Heart left ventricle (tissue), 16 donors: ENCODE measurements around the gene CDH13. TPM values are rescaled to one million over a fixed set of nuclear protein-coding genes. Genes with fewer than 3 reads are reported as not detected.

Experiments
- ATAC-seq, 4 donors: fragments of 200-7000 bp; cut with Tn5 transposase; one replicate each; pipeline ENCODE4 v1.9.1; 2020 to 2022; ENCODE audit warnings: moderate library complexity in 4 of 4, mild to moderate bottlenecking in 3 of 4, moderate number of reproducible peaks in 1 of 4
- DNase-seq, 5 donors: peaks; one replicate each; pipeline ENCODE4 v3.0.0-alpha.2; 2020
- H3K27ac ChIP-seq, 12 donors: fragments of 200-600 bp; sonication (generic) in 4 of 12; one replicate each; pipeline versions ENCODE4 v1.5.0 to v1.8.0; 2016 to 2022; ENCODE audit warnings: mild to moderate bottlenecking in 2 of 12
- H3K27me3 ChIP-seq, 9 donors: fragments of 200-600 bp; sonication (generic) in 2 of 9; one replicate each; pipeline versions ENCODE4 v1.5.1 to v1.8.0; 2016 to 2022; ENCODE audit warnings: mild to moderate bottlenecking in 3 of 9
- H3K36me3 ChIP-seq, 9 donors: fragments of 200-600 bp; sonication (generic) in 2 of 9; one replicate each; pipeline versions ENCODE4 v1.5.0 to v1.8.0; 2018 to 2022; ENCODE audit warnings: mild to moderate bottlenecking in 2 of 9
- H3K4me1 ChIP-seq, 12 donors: fragments of 200-600 bp; sonication (generic) in 4 of 12; one replicate each; pipeline versions ENCODE4 v1.5.0 to v1.8.0; 2016 to 2022; ENCODE audit warnings: mild to moderate bottlenecking in 3 of 12
- H3K4me3 ChIP-seq, 12 donors: fragments of 200-600 bp; sonication (generic) in 4 of 12; one replicate each; pipeline versions ENCODE4 v1.5.0 to v1.8.0; 2017 to 2022; ENCODE audit warnings: mild to moderate bottlenecking in 9 of 12, moderate library complexity in 4 of 12
- H3K9me3 ChIP-seq, 12 donors: fragments of 200-600 bp; sonication (generic) in 4 of 12; one replicate each; pipeline versions ENCODE4 v1.5.0 to v1.8.0; 2016 to 2022; ENCODE audit warnings: mild to moderate bottlenecking in 1 of 12
- POLR2A ChIP-seq, 2 donors: fragments of 450-650 bp; IDR thresholded peaks; one replicate each; pipeline ENCODE4 v1.6.1; 2017; ENCODE audit warnings: antibody characterized with exemption in 2 of 2, mild to moderate bottlenecking in 2 of 2, moderate library complexity in 2 of 2
- WGBS, 4 donors: extraction: QIAGEN DNeasy Blood & Tissue Kit in 2 of 4; methylation state at CpG; one replicate each; pipeline versions ENCODE4 v1.1.5 to v1.1.7; 2013 to 2018; 5-methylcytosine and 5-hydroxymethylcytosine counted together
- intact Hi-C, 10 donors: fragments of 100-400 bp; cut with DNase I; formaldehyde crosslinking; loops; one replicate each; pipeline versions ENCODE4 v1.11.1 to v1.14.2; 2022
- polyA plus RNA-seq, 2 donors: library from polyadenylated mRNA; stranded (reverse); fragments of 200-250 nt; gene quantifications; one replicate each; pipeline ENCODE4 v1.2.3, GENCODE V29; 2013
- total RNA-seq, 9 donors: library from RNA; depleted of rRNA in 2 of 9; stranded (reverse); fragments of >200 nt in 2 of 9; fragmentation: NEBNext Ultra II Directional in 3 of 9; extraction: Animal tissue kit (Norgen Biotek cat#: 25700) in 3 of 9; gene quantifications; one replicate each; pipeline versions ENCODE4 v1.1.0 to v1.2.4, GENCODE V29; 2016 to 2023
- TF ChIP-seq, protein P1 (sequence below), 12 donors: fragments of 200-600 bp; sonication (generic) in 4 of 12; IDR thresholded peaks; one replicate each; pipeline versions ENCODE4 v1.5.0 to v1.8.0; 2018 to 2022; ENCODE audit warnings: antibody characterized with exemption in 12 of 12, mild to moderate bottlenecking in 5 of 12
- donor health status: ischemic (EF 13 %, LVEDD 7.1; RV severe dilation, severe dysfunction).
- donor health status: healthy with polysubstance abuse.
- donor health status: DM: no; HTN: yes; CAD: no.
- donor health status: DM: no; HTN: no; CAD: no.
- donor health status: ischemic (EF 25% LVEDD 6.9; RV normal size, moderate dysfunction).
- donor health status: ischemic (EF 25% LVEDD 5.7; RV mildly dilated, moderate dysfunction).
- donor health status: healthy.
- donor health status: DM: yes; HTN: yes; CAD: no.
- donor health status: ischemic (EF 35%, LVEDD 5.7; RV mildly dilated, moderate dysfunction).
- donor health status: nonischemic (EF 11% LVEDD 7.7; RV severe dilation, severe dysfunction).
- donor health status: DM: yes; HTN: yes; CAD: no.
- donor health status: PGD.
- donor health status: ischemic (EF 29% LVEDD 5.4; RV normal size, mild dysfunction).
- donor health status: nonischemic (EF 23%, LVEDD 6.1; RV moderate dilation, normal function).

CDH13 gene
- total and polyA plus RNA-seq, 11 donors: 15.0 to 172 (median 137) TPM

DNA sequence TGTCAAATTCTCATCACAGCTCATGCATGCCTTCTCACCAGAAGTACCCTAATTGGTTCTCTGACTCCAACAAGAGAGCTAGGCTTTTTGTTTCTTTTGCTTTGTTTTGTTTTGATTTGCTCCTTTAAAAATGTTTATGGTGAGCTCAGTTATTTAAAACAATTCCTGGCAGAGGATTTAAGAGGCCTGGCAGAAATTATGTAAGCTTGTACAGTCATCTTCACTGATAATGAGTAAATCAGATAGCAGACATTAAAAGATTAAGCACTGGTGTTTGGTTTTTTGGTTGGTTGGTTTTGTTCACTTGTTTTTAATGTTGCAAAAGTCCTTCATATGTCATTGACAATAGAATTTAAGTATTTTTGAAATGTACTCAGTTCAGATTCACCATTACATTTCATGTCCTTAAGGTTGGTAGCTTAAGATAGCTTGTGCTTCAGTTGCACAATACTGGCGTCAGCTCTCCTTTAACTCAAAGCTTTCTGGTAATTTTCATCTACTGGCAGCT, 378.9 kb downstream of the CDH13 start:
- DNase-seq (no peak), ATAC-seq (no peak)
- Histone ChIP-seq H3K4me3 (no peak overlapping the region), H3K9me3 (no peaks in the 10 kb centered on the region), H3K4me1 (peaks cover 0 to 16% (median 6%) of the 10 kb centered on the region in 12 donors), H3K27ac (no peak overlapping the region), H3K27me3 (no peaks in the 10 kb centered on the region), H3K36me3 (no peaks in the 10 kb centered on the region)
- intact Hi-C loops: no loop called here
- WGBS, 4 donors: 66 to 85% (median 73%) methylated on average over 1 of the region's 1 CpG
- no peak for TF ChIP-seq POLR2A (IDR thresholded peaks at IDR 0.05)
- TF ChIP-seq, protein P1, sequence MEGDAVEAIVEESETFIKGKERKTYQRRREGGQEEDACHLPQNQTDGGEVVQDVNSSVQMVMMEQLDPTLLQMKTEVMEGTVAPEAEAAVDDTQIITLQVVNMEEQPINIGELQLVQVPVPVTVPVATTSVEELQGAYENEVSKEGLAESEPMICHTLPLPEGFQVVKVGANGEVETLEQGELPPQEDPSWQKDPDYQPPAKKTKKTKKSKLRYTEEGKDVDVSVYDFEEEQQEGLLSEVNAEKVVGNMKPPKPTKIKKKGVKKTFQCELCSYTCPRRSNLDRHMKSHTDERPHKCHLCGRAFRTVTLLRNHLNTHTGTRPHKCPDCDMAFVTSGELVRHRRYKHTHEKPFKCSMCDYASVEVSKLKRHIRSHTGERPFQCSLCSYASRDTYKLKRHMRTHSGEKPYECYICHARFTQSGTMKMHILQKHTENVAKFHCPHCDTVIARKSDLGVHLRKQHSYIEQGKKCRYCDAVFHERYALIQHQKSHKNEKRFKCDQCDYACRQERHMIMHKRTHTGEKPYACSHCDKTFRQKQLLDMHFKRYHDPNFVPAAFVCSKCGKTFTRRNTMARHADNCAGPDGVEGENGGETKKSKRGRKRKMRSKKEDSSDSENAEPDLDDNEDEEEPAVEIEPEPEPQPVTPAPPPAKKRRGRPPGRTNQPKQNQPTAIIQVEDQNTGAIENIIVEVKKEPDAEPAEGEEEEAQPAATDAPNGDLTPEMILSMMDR (IDR thresholded peaks at IDR 0.05): no peak

DNA sequence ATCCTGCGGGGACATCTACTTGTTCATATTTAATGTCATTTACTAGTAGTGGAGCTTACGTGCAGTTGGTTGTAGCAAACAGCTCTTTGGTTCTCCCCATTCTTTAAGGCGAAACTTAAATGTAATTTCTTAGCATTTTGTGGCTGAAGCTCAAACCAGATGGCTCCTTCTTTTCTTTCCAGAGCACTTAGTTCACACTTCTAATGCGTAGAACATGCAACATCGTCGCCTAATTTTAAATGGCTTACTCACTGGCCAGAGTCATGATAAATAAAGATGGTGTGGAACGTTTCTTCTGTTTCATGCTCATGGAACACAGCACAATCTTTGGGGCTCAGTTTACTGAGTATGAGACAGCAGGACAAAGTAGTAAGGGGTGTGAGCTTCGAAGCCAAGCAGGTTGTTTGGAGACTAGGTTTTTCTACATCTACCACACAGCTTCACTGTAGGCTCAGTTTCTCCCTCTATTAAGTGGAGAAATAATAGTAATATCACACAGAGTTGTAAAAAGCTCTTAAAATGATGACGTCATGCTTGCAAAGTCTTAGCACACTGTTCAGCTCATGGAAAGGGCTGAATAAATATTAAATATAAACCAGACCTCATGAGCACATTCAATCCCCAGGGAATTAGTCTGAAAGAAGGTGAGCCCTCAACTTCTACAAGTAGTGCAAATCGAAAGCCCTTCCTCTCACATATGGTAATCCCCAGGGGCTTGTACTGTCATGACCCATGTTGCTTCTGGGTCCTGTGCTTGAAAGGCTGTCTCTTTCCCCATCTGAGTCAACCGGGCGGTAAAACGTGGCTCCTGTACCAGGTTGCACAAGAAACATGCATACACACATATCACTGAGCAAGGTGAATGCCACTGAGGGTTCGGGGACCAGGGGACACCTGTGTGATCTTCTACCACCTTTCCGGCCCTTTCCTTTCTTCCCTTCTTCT, 384.3 kb downstream of the CDH13 start:
- Histone ChIP-seq H3K4me1 (peaks cover 0 to 4% (median 0%) of the 10 kb centered on the region in 12 donors), H3K4me3 (no peak overlapping the region), H3K27ac (no peak overlapping the region), H3K36me3 (no peaks in the 10 kb centered on the region), H3K27me3 (no peaks in the 10 kb centered on the region), H3K9me3 (no peaks in the 10 kb centered on the region)
- WGBS, 4 donors: 89 to 91% (median 90%) methylated on average over 15 of the region's 15 CpGs
- ATAC-seq (no peak), DNase-seq (no peak)
- no peak for TF ChIP-seq POLR2A (IDR thresholded peaks at IDR 0.05)
- TF ChIP-seq, protein P1 (IDR thresholded peaks at IDR 0.05): no peak
- intact Hi-C loops: no loop called here

DNA sequence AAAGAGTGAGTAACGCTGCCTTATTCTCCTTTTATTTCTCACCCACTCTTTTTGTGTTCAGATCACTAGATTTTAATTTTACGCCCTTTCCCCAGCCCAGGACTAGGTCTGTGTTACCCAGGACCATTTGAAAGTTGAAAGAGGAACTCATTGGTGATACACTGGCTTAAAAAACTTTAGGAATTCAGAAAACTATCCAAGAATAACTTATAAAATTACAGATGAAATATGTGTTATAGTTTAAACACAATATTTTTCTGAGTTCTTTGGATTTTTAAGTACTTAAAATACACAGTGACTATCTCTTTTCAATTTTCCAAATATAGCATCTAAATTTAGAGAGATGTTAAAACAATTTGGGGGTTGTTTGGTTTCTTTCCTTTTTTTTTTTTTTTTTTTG, 385.2 kb downstream of the CDH13 start:
- WGBS, 4 donors: 86 to 96% (median 89%) methylated on average over 2 of the region's 2 CpGs
- intact Hi-C loops: no loop called here
- H3K27ac ChIP-seq: no peak overlapping the region
- no peak overlapping the region for H3K4me3 ChIP-seq
- no peak for TF ChIP-seq POLR2A (IDR thresholded peaks at IDR 0.05)
- TF ChIP-seq, protein P1 (IDR thresholded peaks at IDR 0.05): no peak
- no peaks in the 10 kb centered on the region for H3K9me3 ChIP-seq
- DNase-seq: no peak
- H3K36me3 ChIP-seq: no peaks in the 10 kb centered on the region
- no peak for ATAC-seq
- peaks cover 0 to 4% (median 0%) of the 10 kb centered on the region in 12 donors for H3K4me1 ChIP-seq
- no peaks in the 10 kb centered on the region for H3K27me3 ChIP-seq

DNA sequence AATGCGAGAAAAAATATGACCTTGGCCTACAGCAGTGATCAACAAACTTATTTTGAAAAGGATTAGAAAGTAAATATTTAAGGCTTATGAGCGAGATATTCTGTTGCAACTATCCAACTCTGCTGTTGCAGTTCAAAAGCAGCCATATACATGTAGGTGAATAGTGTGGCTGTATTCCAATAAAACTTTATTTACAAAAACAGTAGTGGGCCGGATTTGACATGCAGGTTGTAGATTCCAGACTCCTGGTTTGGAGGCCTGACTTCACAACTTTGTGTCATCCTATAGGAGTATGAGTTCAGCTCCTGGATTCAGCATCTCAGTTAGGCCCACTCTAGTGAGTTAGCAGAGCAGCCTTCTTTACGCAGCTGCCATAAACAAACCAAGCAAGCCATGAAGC, 386.3 kb downstream of the CDH13 start:
- Histone ChIP-seq H3K36me3 (no peaks in the 10 kb centered on the region), H3K4me3 (no peak overlapping the region), H3K9me3 (no peaks in the 10 kb centered on the region), H3K27ac (no peak overlapping the region), H3K27me3 (no peaks in the 10 kb centered on the region), H3K4me1 (peaks cover 0 to 4% (median 0%) of the 10 kb centered on the region in 12 donors)
- intact Hi-C loops: no loop called here
- TF ChIP-seq, protein P1 (IDR thresholded peaks at IDR 0.05): no peak
- TF ChIP-seq POLR2A (IDR thresholded peaks at IDR 0.05): no peak
- 94 to 98% (median 96%) methylated on average over 4 of the region's 4 CpGs for WGBS, 4 donors
- no peak for DNase-seq
- no peak for ATAC-seq
